ENCODE data around the gene MEDAG.

The MEDAG gene

GRCh38 chr13:30905932-30906383, at the start of gene MEDAG:
TSS of gene MEDAG (plus strand) at chr13:30906271. CDS start at chr13:30906516, 245 bp downstream.
- DNase-seq: no peak

GRCh38 chr13:30857018-30857417, 49.1 kb upstream of the MEDAG start:
- DNase-seq: no peak

- DNase-seq: no peak
Observed at GRCh38 chr13:30857636-30858035, 48.4 kb upstream of the MEDAG start.

- no peak for DNase-seq
Observed at GRCh38 chr13:30859326-30859725, 46.7 kb upstream of the MEDAG start.

- DNase-seq: no peak
Observed at GRCh38 chr13:30861163-30861562, 44.9 kb upstream of the MEDAG start.

GRCh38 chr13:30861836-30862467, 44.1 kb upstream of the MEDAG start:
- no peak for DNase-seq

GRCh38 chr13:30862707-30863106, 43.4 kb upstream of the MEDAG start:
- DNase-seq: no peak

- no peak for DNase-seq
Observed at GRCh38 chr13:30863231-30863630, 42.8 kb upstream of the MEDAG start.

GRCh38 chr13:30863796-30864195, 42.3 kb upstream of the MEDAG start:
- DNase-seq: no peak

GRCh38 chr13:30864433-30865122, 41.5 kb upstream of the MEDAG start:
- DNase-seq: no peak

- peak; percentile 39 to 40 for DNase-seq
Observed at GRCh38 chr13:30865123-30866049, 40.7 kb upstream of the MEDAG start.

GRCh38 chr13:30866677-30867076, 39.4 kb upstream of the MEDAG start:
- no peak for DNase-seq

GRCh38 chr13:30867089-30867669, 38.9 kb upstream of the MEDAG start:
- DNase-seq: no peak

- DNase-seq: no peak
Observed at GRCh38 chr13:30868799-30869470, 37.1 kb upstream of the MEDAG start.

GRCh38 chr13:30869491-30869890, 36.6 kb upstream of the MEDAG start:
- DNase-seq: no peak

GRCh38 chr13:30870049-30870884, 35.8 kb upstream of the MEDAG start:
- peak; percentile 7 to 50 for DNase-seq

GRCh38 chr13:30870916-30871587, 35.0 kb upstream of the MEDAG start:
- DNase-seq: no peak

- no peak for DNase-seq
Observed at GRCh38 chr13:30871588-30872275, 34.3 kb upstream of the MEDAG start.

GRCh38 chr13:30872276-30872594, 33.8 kb upstream of the MEDAG start:
- DNase-seq: no peak

- DNase-seq: no peak
Observed at GRCh38 chr13:30872685-30873461, 33.2 kb upstream of the MEDAG start.

Measured in CD4-positive, alpha-beta T cell treated with Interleukin-1 beta for 1 hour (primary cell).